ENCODE measurements around the gene PAOX.
"Not testable (repeated sequence)": the region's sequence is repeated elsewhere in the genome, so short reads cannot be mapped to it uniquely, and the experiment has no call there.

Gene PAOX

DNA sequence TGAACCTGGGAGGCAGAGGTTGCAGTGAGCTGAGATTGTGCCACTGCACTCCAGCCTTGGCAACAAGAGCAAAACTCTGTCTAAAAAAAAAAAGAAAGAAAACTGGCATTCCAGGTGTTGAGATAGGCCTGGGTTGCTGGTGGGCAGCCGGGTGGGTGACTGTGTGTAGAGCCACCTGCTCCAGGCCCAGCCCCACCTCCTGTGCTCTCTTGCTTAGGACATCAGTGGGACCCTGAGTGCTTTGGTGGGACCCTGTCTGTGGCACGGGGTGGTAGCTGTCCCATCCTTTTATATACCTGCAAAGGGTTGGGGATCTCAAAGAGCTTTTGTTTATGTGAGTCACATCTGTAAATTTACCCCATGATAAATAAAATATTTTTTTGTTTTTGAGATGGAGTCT, 6.2 kb downstream of the PAOX start:
- no peak for DNase-seq (ENCODE audit: low read depth)

DNA sequence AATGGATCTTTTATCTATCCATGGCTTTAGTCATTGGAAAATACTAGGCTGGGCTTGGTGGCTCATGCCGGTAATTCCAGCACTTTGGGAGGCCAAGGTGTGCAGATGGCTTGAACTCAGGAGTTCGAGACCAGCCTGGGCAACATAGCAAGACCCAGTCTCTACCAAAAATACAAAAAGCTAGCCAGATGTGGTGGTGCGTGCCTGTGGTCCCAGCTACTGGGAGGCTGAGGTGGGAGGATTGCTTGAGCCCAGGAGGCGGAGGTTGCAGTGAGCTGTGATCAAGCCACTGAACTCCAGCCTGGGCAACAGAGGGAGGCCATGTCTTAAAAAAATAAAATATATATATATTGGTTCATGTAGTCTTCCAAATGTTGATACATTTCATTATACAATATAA, 7.9 kb downstream of the PAOX start:
- DNase-seq (ENCODE audit: low read depth): not testable (repeated sequence)

DNA sequence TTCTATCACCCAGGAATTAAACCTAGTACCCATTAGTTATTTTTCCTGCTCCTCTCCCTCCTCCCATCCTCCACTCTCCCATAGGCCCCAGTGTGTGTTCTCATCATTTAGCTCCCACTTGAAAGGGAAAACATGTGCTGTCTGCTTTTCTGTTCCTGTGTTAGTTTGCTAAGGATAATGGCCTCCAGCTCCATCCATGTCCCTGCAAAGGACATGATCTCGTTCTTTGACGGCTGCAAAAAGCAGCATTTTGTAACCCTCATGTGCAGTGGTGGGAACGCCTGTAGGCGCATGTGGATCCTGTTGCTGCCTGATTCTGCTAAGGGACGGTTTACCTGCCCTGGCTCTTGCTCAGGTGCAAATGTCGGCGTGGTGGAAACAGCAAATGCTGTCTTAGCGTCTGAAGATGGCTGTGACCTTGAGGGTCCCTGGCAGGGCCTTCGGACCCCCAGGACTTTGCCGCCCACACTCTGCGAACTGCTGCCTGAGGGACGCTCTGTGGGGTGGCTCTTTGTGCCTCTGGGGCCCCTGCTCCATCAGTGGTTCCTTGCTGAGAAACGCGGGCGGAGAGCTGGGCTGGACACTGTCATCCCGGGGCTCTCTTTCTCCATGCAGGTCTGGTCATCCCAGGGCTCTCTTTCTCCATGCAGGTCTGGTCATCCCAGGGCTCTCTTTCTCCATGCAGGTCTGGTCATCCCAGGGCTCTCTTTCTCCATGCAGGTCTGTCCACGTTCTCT, 9.3 kb downstream of the PAOX start:
- DNase-seq (ENCODE audit: low read depth): no peak

DNA sequence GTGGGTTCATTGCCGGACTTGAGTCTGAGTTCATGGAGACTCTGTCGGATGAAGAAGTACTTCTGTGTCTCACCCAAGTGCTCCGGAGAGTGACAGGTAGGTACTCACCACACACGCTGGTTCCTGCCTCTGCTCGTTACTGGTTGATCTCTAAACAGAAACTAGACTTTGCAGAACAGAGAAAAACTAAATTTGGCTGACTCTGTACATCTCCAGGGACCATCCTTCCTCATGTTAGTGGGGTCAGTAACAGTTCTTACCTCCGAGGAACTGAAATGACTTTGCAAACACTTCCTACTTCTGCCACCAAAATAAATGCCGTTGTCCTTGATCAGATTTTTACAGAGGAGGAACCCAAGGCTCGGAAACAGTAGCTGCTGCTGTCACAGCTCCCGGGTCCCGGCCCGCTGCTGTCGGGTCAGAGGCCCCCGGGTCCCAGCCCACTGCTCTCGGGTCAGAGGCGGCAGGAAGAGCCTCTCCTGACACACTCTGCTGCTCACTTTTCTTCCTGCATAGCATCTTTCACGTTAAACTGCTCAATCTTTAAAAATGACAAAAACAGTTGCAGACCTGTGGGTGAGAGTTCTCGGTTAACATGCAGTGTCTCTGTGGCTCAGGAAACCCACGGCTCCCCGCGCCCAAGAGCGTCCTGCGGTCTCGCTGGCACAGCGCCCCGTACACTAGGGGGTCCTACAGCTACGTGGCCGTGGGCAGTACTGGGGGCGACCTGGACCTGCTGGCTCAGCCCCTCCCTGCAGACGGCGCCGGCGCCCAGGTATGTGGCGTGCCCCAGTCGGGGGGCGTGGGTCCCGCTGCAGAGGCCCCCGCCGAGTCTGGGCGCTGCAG, 10.1 kb downstream of the PAOX start:
- no peak for DNase-seq (ENCODE audit: low read depth)

DNA sequence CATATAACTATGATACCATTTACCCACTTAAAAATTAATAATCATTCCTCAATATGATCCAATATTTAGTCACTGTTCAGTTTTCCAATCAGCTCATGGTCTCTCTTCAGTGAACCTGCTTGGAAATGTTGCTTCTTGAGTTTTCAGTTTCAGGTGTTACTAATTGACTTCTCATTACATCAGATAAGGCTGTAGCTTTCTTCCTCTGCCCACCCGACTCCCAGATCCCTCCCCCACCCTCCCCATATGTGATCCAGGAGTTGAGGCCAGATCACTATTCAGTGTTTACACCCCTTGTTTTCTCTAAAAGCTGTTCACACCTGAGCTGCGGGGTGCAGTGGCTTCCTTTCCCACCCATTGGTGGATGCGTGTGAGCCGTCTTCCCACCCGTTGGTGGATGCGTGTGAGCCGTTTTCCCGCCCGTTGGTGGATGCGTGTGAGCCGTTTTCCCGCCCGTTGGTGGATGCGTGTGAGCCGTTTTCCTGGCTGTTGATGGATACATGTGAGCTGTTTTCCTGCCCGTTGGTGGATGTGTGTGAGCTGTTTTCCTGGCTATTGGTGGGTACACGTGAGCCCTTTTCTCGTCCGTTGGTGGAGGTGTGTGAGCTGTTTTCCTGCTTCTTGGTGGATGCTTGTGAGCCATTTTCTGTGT, 11.7 kb downstream of the PAOX start:
- DNase-seq (ENCODE audit: low read depth): no peak

DNA sequence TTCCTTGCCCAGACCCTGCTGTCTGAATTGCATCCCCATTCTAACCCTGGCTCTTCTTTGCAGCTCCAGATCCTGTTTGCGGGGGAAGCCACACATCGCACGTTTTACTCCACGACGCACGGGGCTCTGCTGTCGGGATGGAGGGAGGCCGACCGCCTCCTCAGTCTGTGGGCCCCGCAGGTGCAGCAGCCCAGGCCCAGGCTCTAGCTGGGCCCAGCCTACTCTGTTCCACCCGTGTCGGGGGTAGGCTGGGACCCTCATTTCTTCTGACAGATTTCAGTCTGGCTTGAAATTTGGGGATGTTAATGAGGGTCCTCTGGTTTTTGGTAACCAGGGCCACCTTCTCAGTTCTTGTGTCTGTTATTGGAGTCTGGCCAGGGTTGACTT, 12.2 kb downstream of the PAOX start:
- DNase-seq (ENCODE audit: low read depth): no peak

DNA sequence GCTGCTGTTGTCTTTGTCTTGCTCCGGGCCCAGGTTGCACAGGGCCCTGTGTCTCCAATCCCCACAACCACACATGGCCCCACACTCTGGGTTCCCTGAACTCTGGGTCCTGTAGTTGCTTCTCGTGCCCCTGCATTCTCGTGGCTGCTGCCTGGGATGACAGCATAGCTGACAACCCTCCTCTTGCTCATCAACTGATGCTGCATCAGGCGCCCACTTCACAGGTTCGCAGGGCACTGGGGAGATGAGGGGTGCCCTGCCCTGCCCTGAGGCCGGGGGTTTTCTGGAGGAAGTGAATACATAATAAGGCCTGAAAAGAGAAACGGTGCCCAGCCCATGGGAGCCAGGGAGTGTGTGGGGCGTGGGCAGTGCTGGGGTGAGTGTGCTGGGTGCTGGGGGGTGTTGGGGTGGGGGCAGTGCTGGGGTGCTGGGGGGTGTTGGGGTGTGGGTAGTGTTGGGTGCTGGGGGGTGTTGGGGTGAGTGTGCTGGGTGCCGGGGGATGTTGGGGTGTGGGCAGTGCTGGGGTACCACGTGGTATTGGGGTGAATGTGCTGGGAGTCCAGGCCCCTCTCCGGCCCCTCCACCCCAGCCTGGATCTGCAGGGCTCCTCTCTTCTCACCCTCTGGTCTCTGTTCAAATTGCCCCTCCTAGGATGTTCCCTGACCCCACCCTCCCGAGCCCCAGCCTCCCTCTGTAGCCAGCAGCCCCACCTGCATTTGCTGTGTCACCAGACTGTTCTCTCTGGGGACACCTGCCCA, 12.9 kb downstream of the PAOX start:
- no peak for DNase-seq (ENCODE audit: low read depth)

DNA sequence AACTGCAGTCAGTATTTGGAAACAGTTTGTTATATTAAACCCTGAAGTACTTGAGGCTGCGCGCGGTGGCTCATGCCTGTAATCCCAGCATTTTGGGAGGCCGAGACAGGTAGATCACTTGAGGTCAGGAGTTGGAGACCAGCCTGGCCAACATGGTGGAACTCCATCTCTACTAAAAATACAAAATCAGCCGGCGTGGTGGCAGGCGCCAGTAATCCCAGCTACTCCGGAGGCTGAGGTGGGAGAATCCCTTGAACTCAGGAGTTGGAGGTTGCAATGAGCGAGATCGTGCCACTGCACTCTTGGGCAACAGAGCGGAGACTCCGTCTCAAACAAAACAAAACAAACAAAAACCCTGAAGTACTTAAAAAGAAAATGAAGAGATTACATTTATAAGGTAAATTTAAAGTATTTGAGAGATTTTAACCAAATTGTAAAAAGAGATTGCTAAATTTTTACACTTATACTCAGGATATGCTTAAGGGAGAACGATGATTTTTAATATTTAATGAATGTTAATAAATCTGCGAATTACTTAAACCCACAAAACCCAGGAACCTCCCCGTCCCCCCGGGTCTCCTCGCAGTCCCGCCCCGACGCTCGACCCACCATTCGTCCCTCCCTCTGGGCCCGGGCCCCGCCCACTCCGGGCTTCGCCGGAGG, 14.5 kb downstream of the PAOX start:
- no peak for DNase-seq (ENCODE audit: low read depth)

DNA sequence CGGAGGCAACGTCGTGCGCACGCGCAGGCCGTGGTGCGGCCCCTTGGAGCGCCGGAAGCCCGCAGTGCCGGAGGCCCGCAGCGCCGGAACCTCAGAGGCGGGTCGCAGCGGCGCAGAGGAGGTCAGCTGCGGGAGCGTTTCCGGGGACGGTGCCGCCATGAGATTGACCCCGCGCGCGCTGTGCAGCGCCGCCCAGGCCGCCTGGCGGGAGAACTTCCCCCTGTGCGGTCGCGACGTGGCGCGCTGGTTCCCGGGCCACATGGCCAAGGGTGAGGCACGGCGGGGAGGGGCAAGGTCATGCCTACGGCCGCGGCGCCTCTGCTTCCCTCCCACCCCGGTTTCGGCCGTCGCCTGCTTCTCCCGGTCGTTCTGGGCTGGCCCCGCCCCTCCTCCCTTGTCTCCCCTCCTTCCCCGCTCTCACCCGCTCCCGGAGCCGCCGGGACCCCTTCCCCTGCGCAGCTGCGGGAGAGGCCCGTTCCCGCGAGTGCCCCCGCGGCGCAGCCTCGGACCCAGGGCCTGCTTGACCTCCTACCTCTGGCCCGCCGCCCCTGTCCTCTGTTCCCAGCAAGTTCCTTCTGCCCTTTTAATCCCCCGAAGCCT, 15.1 kb downstream of the PAOX start, which contains the start of gene MTG1:
TSS of gene MTG1 (plus strand) at position 94 of the 600 bp plus-strand sequence. CDS start at position 158, 64 bp downstream.
- peak; percentile 91 for DNase-seq (ENCODE audit: low read depth)

DNA sequence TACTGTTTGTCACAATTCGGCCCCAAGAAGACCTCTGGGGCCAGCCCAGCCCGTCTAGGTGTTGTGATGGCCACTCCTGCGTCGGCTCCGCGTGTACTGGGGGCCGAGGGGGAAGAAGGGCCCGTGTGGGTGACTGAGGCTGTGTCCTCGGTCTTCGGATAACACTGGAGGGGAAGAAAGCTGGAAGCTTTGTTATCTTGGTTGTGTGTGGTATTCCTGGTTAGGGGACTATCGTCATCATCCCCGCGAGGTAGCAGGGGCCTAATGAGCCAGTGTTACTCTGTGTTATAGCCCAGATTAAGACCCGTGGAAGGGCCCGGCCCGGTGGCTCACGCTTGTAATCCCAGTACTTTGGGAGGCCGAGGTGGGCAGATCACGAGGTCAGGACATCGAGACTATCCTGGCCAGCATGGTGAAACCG, 15.7 kb downstream of the PAOX start:
- no peak for DNase-seq (ENCODE audit: low read depth)

DNA sequence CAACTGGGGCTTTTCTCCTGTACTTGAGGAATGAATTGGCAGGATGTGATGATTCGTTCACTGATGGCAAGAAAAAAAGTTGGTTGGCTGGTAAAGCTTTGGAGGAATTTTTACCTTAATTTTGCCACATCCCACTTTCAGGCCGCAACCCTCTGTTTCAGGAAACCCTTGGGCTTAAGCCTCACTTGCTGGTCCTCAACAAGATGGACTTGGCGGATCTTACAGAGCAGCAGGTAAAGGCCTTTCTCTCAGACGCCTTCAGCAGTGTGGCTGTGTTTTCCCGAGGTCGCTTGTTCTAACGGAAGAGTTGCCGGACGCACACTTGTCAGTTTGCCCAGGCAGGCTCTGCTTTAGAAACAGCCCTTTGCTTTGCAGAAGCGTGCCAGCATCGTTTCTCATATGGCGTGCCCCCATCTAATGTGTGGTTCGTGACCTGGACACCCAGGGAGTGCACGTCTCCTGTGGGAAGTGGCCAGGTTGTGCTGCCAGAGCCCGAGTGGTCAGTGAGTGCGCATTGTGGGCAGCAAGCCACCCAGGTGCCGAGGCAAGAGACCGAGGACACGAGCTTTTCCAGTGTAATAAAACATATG, 17.1 kb downstream of the PAOX start:
- no peak for DNase-seq (ENCODE audit: low read depth)

DNA sequence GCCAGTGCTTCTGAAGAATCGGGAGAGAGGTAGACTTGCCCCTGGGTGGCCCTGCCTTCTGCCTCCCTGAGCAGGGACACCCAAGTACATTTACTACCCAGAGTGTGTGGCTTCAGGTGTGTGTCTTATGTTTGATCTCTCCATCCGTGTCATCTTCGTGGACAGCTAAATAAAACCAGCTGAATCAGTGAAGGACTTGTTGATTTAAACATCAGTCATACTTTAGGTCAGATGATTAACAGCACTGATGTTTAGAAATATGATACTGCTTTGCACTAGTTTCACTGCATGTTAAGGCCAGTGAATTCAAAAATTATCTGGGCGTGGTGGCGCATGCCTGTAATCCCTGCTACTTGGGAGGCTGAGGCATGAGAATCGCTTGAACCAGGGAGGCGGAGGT, 18.9 kb downstream of the PAOX start:
- DNase-seq (ENCODE audit: low read depth): no peak

DNA sequence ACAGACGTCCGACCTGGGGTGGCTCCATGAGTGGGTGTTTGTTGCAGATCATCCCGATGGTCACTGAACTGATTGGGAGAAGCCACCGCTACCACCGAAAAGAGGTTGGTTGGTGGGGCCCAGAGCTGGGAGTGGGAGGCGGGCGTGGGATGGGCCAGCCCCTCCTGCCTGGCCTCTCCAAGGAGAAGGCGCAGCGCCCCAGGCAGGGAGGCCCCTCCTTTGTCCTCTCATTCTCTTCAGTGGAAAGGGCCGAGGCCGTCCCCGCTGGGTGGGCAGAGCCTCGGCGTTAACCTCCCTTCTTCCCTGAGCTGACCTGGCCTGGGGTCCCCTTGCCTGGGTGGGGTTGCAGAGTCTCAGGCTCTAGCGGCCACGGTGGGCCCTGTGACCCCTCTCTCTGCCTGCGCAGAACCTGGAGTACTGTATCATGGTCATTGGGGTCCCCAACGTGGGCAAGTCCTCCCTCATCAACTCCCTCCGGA, 20.1 kb downstream of the PAOX start:
- DNase-seq (ENCODE audit: low read depth): no peak

DNA sequence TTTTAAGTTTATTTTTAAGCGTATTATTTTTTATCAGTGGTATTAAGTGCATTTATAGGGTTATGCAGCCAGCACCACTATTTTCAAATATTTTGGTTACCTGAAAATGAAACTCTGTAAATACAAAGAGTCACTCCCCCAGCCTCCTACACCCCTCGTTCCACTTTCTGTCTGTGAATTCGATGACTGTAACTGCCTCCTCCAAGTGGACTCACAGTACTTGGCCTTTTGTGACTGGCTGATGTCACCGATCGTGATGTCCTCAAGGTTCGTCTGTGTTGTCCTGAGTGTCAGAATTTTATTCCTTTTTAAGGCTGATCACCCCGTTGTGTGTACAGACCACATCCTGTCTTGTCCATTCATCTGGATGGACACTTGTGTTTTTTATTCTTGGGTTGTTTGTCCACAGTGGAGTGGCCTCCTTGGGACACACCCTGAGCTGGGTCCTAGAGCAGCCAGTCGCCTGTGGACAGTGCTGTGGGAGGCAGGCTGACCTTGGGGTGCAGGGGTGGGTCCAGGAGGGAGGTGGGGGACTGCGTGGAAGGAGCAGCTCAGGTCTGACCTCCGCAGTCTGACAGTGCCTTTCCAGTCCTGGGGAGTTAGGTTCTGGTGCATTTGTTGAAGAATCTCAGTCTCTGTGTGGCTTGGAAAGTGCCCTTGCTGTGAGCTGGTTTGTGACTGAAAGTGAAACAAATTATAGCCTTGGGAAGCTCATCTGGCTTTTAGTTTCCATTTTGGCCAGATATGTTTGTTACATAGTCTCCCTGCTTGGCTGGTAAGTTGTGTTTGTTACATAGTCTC, 21.8 kb downstream of the PAOX start:
- DNase-seq (ENCODE audit: low read depth): no peak

DNA sequence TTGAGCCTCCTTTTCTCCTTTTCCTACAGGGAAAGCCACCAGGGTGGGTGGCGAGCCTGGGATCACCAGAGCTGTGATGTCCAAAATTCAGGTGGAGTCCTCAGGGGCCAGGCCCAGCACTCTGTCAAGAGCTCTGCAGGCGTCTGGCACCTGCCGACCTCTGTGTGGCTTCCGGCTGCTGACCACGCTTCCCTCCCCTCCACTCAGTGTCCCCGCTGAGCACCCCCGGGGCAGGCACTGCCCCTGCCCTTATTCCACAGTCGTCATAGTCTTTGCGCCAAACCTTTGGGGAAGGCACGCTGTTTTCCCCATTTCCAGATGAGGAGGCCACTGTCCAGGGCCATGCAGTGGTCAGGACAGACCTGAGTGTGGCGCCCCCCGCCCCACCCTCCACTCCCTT, 22.4 kb downstream of the PAOX start:
- DNase-seq (ENCODE audit: low read depth): no peak

DNA sequence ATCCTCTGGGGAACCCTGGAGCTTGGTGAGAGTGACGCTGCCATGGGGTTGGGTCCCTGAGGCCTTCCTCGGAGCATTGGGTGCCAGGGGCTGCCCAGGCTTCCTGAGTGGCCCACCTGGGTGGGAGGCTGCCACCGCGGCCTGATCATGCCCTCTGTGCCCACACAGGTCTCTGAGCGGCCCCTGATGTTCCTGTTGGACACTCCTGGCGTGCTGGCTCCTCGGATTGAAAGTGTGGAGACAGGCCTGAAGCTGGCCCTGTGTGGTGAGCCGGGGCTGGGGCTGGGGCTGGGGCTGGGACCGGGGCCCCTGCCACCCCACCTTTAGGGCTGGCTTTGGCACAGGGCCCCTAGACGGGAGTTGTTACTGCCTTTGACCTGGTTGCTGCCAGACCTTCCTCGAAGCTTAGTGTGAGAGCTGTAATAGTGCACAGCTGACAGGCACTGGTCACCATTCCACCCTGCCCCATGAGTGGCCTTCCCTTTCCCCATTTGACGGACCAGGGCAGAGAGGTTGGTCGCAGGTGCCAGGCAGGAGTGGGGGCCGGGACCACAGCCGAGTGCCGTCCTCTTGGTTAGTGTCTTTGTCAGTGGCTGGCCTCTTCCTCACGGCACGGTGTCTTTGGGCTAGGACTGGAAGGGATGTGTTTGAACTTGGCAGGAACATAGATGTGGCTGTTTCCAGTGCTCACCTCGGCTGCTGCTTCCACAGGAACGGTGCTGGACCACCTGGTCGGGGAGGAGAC, 23.1 kb downstream of the PAOX start:
- no peak for DNase-seq (ENCODE audit: low read depth)

DNA sequence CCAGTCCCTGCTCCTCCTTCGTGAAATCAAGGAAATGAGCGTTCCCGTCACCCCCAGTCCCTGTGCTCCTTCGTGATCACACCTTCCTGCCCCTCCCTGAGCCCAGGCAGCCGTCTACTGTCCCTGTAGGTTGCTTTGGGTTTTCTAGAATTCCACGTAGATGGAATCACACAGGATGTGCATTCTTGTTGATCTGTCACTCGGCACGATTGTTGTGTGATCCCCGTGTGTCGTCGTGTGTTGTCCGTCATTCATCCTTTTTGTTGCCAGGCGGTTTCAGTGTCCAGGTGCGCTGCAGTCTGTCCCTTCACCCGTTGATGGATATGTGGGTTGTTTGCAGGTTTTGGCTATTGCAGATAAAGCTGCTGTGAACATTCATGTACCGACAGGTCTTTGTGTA, 24.3 kb downstream of the PAOX start:
- no peak for DNase-seq (ENCODE audit: low read depth)

DNA sequence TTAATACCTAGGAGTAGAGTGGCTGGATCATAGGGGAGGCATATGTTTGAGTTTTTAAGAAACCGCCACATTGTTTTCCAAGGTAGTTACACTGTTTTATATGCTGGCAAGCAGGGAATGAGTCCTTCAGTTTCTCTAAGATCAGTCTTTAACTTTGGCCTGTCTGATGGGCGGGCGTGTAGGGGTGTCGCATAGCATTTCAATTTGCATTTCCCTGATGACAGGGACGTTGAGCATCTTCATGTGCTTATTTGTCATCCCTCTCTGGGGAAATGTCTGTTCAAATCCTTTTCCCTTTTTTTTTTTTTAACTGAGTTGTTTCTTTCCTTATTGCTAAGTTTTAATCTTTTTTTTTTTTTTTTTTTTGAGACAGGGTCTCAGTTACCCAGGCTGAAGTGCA, 24.7 kb downstream of the PAOX start:
- no peak for DNase-seq (ENCODE audit: low read depth)

DNA sequence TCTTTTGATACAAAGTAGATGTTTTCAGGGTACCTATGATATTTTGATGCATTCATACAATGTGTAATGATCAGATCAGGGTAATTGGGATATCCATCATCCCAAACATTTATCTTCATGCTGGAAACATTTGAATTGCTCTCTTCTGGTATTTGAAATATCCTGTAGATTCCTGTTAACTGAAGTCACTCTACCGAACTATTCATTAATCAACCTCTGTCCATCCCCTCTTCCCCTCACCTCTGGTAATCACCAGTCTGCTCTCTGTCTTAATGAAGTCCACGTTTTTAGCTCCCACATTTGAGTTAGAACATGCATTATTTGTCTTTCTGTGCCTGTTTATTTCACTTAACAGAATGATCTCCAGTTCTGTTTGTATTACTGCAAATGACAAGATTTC, 26.2 kb downstream of the PAOX start:
- DNase-seq (ENCODE audit: low read depth): no peak
